H1 (cell line): ENCODE data around the gene TLR9. TPM values are rescaled to one million over a fixed set of nuclear protein-coding genes. Genes with fewer than 3 reads are reported as not detected.

Experiments
- CTCF ChIA-PET: fragments of 300-600 bp; sonication (Branson Sonifier 250); formaldehyde crosslinking; loops from one replicate; lab custom pipeline; 2021; ENCODE audit not compliant: partially characterized antibody; lab: Charles Lee
- POLR2A ChIA-PET: fragments of 300-600 bp; sonication (Branson Sonifier 250); formaldehyde crosslinking; loops from one replicate; lab custom pipeline; 2021; ENCODE audit warnings: inconsistent platforms; ENCODE audit not compliant: partially characterized antibody; lab: Charles Lee
- DNase-seq, 2 experiments: peaks; one replicate each; pipeline versions ENCODE4 v3.0.0 to v3.0.0-alpha.2; 2010 to 2022; ENCODE audit warnings: low spot score in 2 of 2, low read depth in 1 of 2, mixed read lengths in 1 of 2
- FAIRE-seq: peaks from 2 replicates; lab custom pipeline; 2011; peaks lifted over from hg19 to GRCh38; lab: Jason Lieb, UNC
- H2AFZ ChIP-seq: 2 replicates; pipeline ENCODE4 v1.8.1; 2012; ENCODE audit warnings: low read length, inconsistent platforms
- H2AK5ac ChIP-seq: 2 replicates; pipeline ENCODE4 v1.6.1; 2013; ENCODE audit warnings: low read depth, low read length
- H2BK120ac ChIP-seq: replicated peaks from 2 replicates; pipeline ENCODE3; 2013; ENCODE audit warnings: low read depth, low read length, inconsistent platforms
- H2BK12ac ChIP-seq: 2 replicates; pipeline ENCODE4 v1.6.1; 2013; ENCODE audit warnings: low read depth, low read length
- H2BK15ac ChIP-seq: 2 replicates; pipeline ENCODE4 v1.6.1; 2013; ENCODE audit warnings: low read length
- H2BK20ac ChIP-seq: 2 replicates; pipeline ENCODE4 v1.6.1; 2013; ENCODE audit warnings: low read length
- H2BK5ac ChIP-seq: 2 replicates; pipeline ENCODE4 v1.6.1; 2013; ENCODE audit warnings: low read depth, low read length
- H3K14ac ChIP-seq: 2 replicates; pipeline ENCODE4 v1.6.1; 2013; ENCODE audit warnings: inconsistent platforms; ENCODE audit not compliant: insufficient read length
- H3K18ac ChIP-seq: 2 replicates; pipeline ENCODE4 v1.6.1; 2013; ENCODE audit warnings: low read length; ENCODE audit errors: extremely low read depth
- H3K23ac ChIP-seq: 2 replicates; pipeline ENCODE4 v1.6.1; 2013; ENCODE audit warnings: inconsistent platforms; ENCODE audit not compliant: insufficient read length
- H3K23me2 ChIP-seq: 2 replicates; pipeline ENCODE4 v1.6.1; 2013; ENCODE audit warnings: low read depth, low read length
- H3K27ac ChIP-seq: 2 replicates; pipeline ENCODE4 v1.6.1; 2011; ENCODE audit warnings: low read depth, low read length, inconsistent platforms
- H3K27me3 ChIP-seq, 4 experiments: replicated peaks in 1 of 4; 1 replicate in 1 of 4; 2 replicates in 3 of 4; pipeline versions ENCODE4 v1.6.1 to v1.8.1; 2011 to 2013; ENCODE audit warnings: low read length in 3 of 4, mild to moderate bottlenecking in 3 of 4, inconsistent platforms in 2 of 4, mixed read lengths in 2 of 4, moderate library complexity in 1 of 4; ENCODE audit not compliant: control insufficient read depth in 3 of 4, insufficient read depth in 3 of 4; ENCODE audit errors: extremely low read depth in 1 of 4
- H3K36me3 ChIP-seq, 4 experiments: 2 replicates each; pipeline versions ENCODE4 v1.6.1 to v1.8.1; 2011 to 2013; ENCODE audit warnings: mild to moderate bottlenecking in 4 of 4, low read length in 3 of 4, moderate library complexity in 2 of 4, control low read depth in 1 of 4, inconsistent platforms in 1 of 4; ENCODE audit not compliant: insufficient read depth in 4 of 4, control insufficient read depth in 2 of 4
- H3K4ac ChIP-seq: replicated peaks from 2 replicates; pipeline ENCODE3; 2013; ENCODE audit warnings: low read length, low read depth, mixed read lengths, inconsistent platforms; ENCODE audit not compliant: insufficient read length
- H3K4me1 ChIP-seq, 4 experiments: replicated peaks in 1 of 4; 1 replicate in 1 of 4; 2 replicates in 3 of 4; pipeline versions ENCODE4 v1.6.1 to v1.8.1; 2011 to 2013; ENCODE audit warnings: low read length in 3 of 4, inconsistent platforms in 2 of 4, mixed read lengths in 1 of 4; ENCODE audit not compliant: insufficient read depth in 4 of 4, control insufficient read depth in 3 of 4
- H3K4me2 ChIP-seq, 2 experiments: 2 replicates each; pipeline versions ENCODE4 v1.6.1 to v1.8.1; 2011 to 2013; ENCODE audit warnings: low read depth in 2 of 2, low read length in 2 of 2, control low read depth in 1 of 2, inconsistent platforms in 1 of 2, mild to moderate bottlenecking in 1 of 2; ENCODE audit not compliant: insufficient read depth in 1 of 2
- H3K4me3 ChIP-seq, 4 experiments: fragments of 200-600, 300-600 bp in 1 of 4; sonication (generic), shearing (Covaris generic), sonication (Bioruptor Twin) in 1 of 4; 2 replicates each; pipeline versions ENCODE4 v1.5.1 to v1.8.1; 2011 to 2016; ENCODE audit warnings: low read length in 4 of 4, low read depth in 3 of 4, control low read depth in 2 of 4, inconsistent platforms in 2 of 4, mild to moderate bottlenecking in 2 of 4, mixed read lengths in 1 of 4, moderate library complexity in 1 of 4; ENCODE audit not compliant: insufficient read depth in 2 of 4; ENCODE audit errors: extremely low read depth in 1 of 4
- H3K56ac ChIP-seq: replicated peaks from 2 replicates; pipeline ENCODE3; 2013; ENCODE audit warnings: low read depth, mild to moderate bottlenecking, mixed read lengths, low read length, inconsistent platforms; ENCODE audit not compliant: insufficient read length
- H3K79me1 ChIP-seq: 2 replicates; pipeline ENCODE4 v1.6.1; 2013; ENCODE audit warnings: low read depth, low read length, control low read depth
- H3K79me2 ChIP-seq, 2 experiments: 2 replicates each; pipeline versions ENCODE4 v1.6.1 to v1.8.1; 2012 to 2013; ENCODE audit warnings: low read length in 2 of 2, mild to moderate bottlenecking in 2 of 2, inconsistent platforms in 1 of 2; ENCODE audit not compliant: insufficient read depth in 2 of 2, control insufficient read depth in 1 of 2
- H3K9ac ChIP-seq, 4 experiments: replicated peaks in 1 of 4; 1 replicate in 1 of 4; 2 replicates in 3 of 4; pipeline versions ENCODE4 v1.6.1 to v1.8.1; 2011 to 2013; ENCODE audit warnings: low read depth in 3 of 4, low read length in 3 of 4, control low read depth in 2 of 4, mild to moderate bottlenecking in 2 of 4, moderate library complexity in 2 of 4, inconsistent platforms in 1 of 4; ENCODE audit errors: extremely low read depth in 1 of 4
- H3K9me3 ChIP-seq, 2 experiments: 2 replicates each; pipeline versions ENCODE4 v1.6.1 to v1.8.1; 2012 to 2013; ENCODE audit warnings: mild to moderate bottlenecking in 2 of 2, moderate library complexity in 2 of 2, control low read depth in 1 of 2, inconsistent platforms in 1 of 2, low read depth in 1 of 2, low read length in 1 of 2, mixed read lengths in 1 of 2; ENCODE audit not compliant: insufficient read depth in 2 of 2
- H4K20me1 ChIP-seq, 2 experiments: replicated peaks in 1 of 2; 2 replicates each; pipeline versions ENCODE3 to v1.8.1; 2011 to 2013; ENCODE audit warnings: inconsistent platforms in 2 of 2, low read length in 2 of 2, mild to moderate bottlenecking in 1 of 2; ENCODE audit not compliant: insufficient read depth in 2 of 2, control insufficient read depth in 1 of 2
- H4K5ac ChIP-seq: 2 replicates; pipeline ENCODE4 v1.6.1; 2013; ENCODE audit warnings: low read length, low read depth, mixed read lengths, inconsistent platforms; ENCODE audit not compliant: insufficient read length
- H4K8ac ChIP-seq: 2 replicates; pipeline ENCODE4 v1.8.0; 2013; ENCODE audit warnings: mild to moderate bottlenecking, moderate library complexity, low read length, inconsistent platforms; ENCODE audit not compliant: insufficient read depth; ENCODE audit errors: extremely low read depth
- H4K91ac ChIP-seq: replicated peaks from 2 replicates; pipeline ENCODE3; 2013; ENCODE audit warnings: low read length, mixed read lengths, inconsistent platforms; ENCODE audit not compliant: insufficient read length
- ASH2L ChIP-seq: fragments of 200-600, 300-600 bp; sonication (generic); IDR thresholded peaks from one replicate; pipeline ENCODE4 v1.7.1; 2017; ENCODE audit warnings: low read length
- CBX5 ChIP-seq: fragments of 300-800, 300-1000 bp; sonication (generic); IDR thresholded peaks from 2 replicates; pipeline ENCODE4 v1.7.1; 2016; ENCODE audit warnings: antibody characterized with exemption, low read length, low read depth
- CEBPB ChIP-seq: IDR thresholded peaks from 2 replicates; pipeline ENCODE4 v1.6.1; 2012; ENCODE audit warnings: low read depth, low read length
- CHD2 ChIP-seq: IDR thresholded peaks from 2 replicates; pipeline ENCODE4 v1.6.1; 2012; ENCODE audit warnings: low read length, improper control_type of control experiment
- EGR1 ChIP-seq: IDR thresholded peaks from 2 replicates; pipeline ENCODE4 v1.6.1; 2011; ENCODE audit warnings: low read depth, low read length, borderline replicate concordance
- EZH2 ChIP-seq: fragments of 200-600 bp; sonication (generic); IDR thresholded peaks from 2 replicates; pipeline ENCODE4 v1.7.1; 2012; ENCODE audit warnings: low read depth, mild to moderate bottlenecking, moderate library complexity, low read length, inconsistent platforms; ENCODE audit not compliant: severe bottlenecking
- JUN ChIP-seq: IDR thresholded peaks from 2 replicates; pipeline ENCODE4 v1.6.1; 2011; ENCODE audit warnings: low read depth, mild to moderate bottlenecking, improper control_type of control experiment, low read length
- NRF1 ChIP-seq: IDR thresholded peaks from 2 replicates; pipeline ENCODE4 v1.6.1; 2011; ENCODE audit warnings: mild to moderate bottlenecking, low read depth, low read length, improper control_type of control experiment
- POLR2A ChIP-seq, 2 experiments: IDR thresholded peaks; 1 replicate in 1 of 2; 2 replicates in 1 of 2; pipeline ENCODE4 v1.6.1; 2011; ENCODE audit warnings: low read depth in 2 of 2, low read length in 2 of 2, mild to moderate bottlenecking in 2 of 2; ENCODE audit errors: control extremely low read depth in 1 of 2
- RFX5 ChIP-seq: IDR thresholded peaks from 2 replicates; pipeline ENCODE4 v1.6.1; 2011; ENCODE audit warnings: low read depth, low read length, improper control_type of control experiment, borderline replicate concordance
- RNF2 ChIP-seq: fragments of 200-900, 300-1000 bp; sonication (generic); IDR thresholded peaks from 2 replicates; pipeline ENCODE4 v1.7.1; 2016; ENCODE audit warnings: borderline replicate concordance, low read depth, mild to moderate bottlenecking, antibody characterized with exemption, low read length; ENCODE audit not compliant: poor library complexity, severe bottlenecking; ENCODE audit errors: missing control alignments
- RXRA ChIP-seq: IDR thresholded peaks from 2 replicates; pipeline ENCODE4 v1.6.1; 2011; ENCODE audit warnings: low read depth, mild to moderate bottlenecking, low read length, moderate library complexity; ENCODE audit not compliant: insufficient read depth
- SRF ChIP-seq: IDR thresholded peaks from 2 replicates; pipeline ENCODE4 v1.6.1; 2011; ENCODE audit warnings: mild to moderate bottlenecking, low read depth, low read length, moderate library complexity
- WGBS, 2 experiments: shearing (Covaris generic) in 1 of 2; methylation state at CpG; one replicate each; pipeline versions ENCODE4 v1.1.6 to v1.1.7; 2013 to 2015; ENCODE audit warnings: low lambda C conversion rate in 2 of 2, mixed read lengths in 2 of 2, inconsistent platforms in 1 of 2, low coverage in 1 of 2, missing lambda C conversion rate in 1 of 2; ENCODE audit not compliant: insufficient replicate concordance in 2 of 2, insufficient coverage in 1 of 2, insufficient read length in 1 of 2; ENCODE audit errors: extremely low coverage in 1 of 2, missing lambda C conversion rate in 1 of 2; 5-methylcytosine and 5-hydroxymethylcytosine counted together
- polyA plus RNA-seq, 7 experiments: library from polyadenylated mRNA; depleted of rRNA in 3 of 7; stranded (reverse) in 5 of 7; unstranded in 2 of 7; fragments of >200 nt in 5 of 7; fragments of 200-250 nt in 2 of 7; gene quantifications; 1 replicate in 5 of 7; 2 replicates in 1 of 7; 4 replicates in 1 of 7; pipeline versions ENCODE4 v1.2.1 to v1.2.3, GENCODE V29; 2011 to 2013; ENCODE audit warnings: missing spikeins in 2 of 7, mixed read lengths in 2 of 7
- total RNA-seq: library from RNA; stranded (reverse); fragmentation: NEBNext Ultra II Directional; extraction: Animal tissue kit (Norgen Biotek cat#: 25700); gene quantifications from 2 replicates; pipeline ENCODE4 v1.2.1, GENCODE V29; 2021

The TLR9 gene
- total and polyA plus RNA-seq, 2 of the 8 experiments (the other 6 are each of a cell fraction or from before 2014, with no cell fraction given): 0.05 TPM; not detected in 1

- Histone ChIP-seq H3K79me2 (no peaks in the 10 kb centered on the region), H3K4me1 (peaks cover 0 to 5% (median 1%) of the 10 kb centered on the region in 4 experiments; a peak in 2 of 7 replicates), H2BK15ac (no peak overlapping the region), H3K23me2 (no peaks in the 10 kb centered on the region; the same call in 1 of the 2 replicates), H3K9ac (no peak overlapping the region), H2BK120ac (no peak overlapping the region), H2AK5ac (no peak overlapping the region), H2BK12ac (no peak overlapping the region; the same call in 1 of the 2 replicates), H2AFZ (no peak overlapping the region), H3K18ac (no peak overlapping the region), H3K4ac (no peak overlapping the region), H3K79me1 (no peaks in the 10 kb centered on the region), H3K27me3 (no peaks in the 10 kb centered on the region), H4K8ac (no peak overlapping the region), H2BK20ac (no peak overlapping the region), H4K20me1 (no peaks in the 10 kb centered on the region), H4K91ac (no peak overlapping the region), H3K4me3 (no peak overlapping the region), H3K9me3 (no peaks in the 10 kb centered on the region), H3K27ac (no peak overlapping the region), H3K4me2 (no peak overlapping the region), H3K23ac (no peak overlapping the region), H3K56ac (no peak overlapping the region), H3K14ac (no peak overlapping the region), H3K36me3 (no peaks in the 10 kb centered on the region), H2BK5ac (no peak overlapping the region), H4K5ac (no peak overlapping the region)
- FAIRE-seq: no peak
- WGBS, 2 experiments: 89% methylated on average over 1 of the region's 1 CpG; no CpG with 5 or more reads in 1 of the 2 experiments
- no peak for TF ChIP-seq POLR2A (IDR thresholded peaks at IDR 0.05; ENCODE audit: control extremely low read depth in 1 of 2, low read depth in 2 of 2, low read length in 2 of 2)
- TF ChIP-seq SRF: no peak
- TF ChIP-seq JUN: no peak
- TF ChIP-seq ASH2L: no peak
- no peak for TF ChIP-seq RXRA
- no peak for TF ChIP-seq NRF1
- TF ChIP-seq EGR1: no peak
- no peak for TF ChIP-seq CBX5
- TF ChIP-seq RFX5: no peak
- TF ChIP-seq EZH2: no peak
- TF ChIP-seq CHD2: no peak
- TF ChIP-seq CEBPB: no peak
- no peak for TF ChIP-seq RNF2
- POLR2A ChIA-PET: interaction anchor here (0.5 to 1.0 kb wide), 4 partner anchors 24 to 225 kb away, joined by 3 to 4 read pairs (median 3); partner anchors contain the start of gene POC1A
- DNase-seq: no peak
- CTCF ChIA-PET: interaction anchor here (0.5 to 2.5 kb wide), 11 partner anchors 8 to 392 kb away, joined by 3 to 7 read pairs (median 3); partner anchors contain the start of gene POC1A
Observed at GRCh38 chr3:52178537-52178936, 46.9 kb downstream of the TLR9 start.
